ENCODE measurements around the gene PODNL1.
A peak's percentile ranks its signal among the peaks of the same experiment; 100 is the strongest.

The PODNL1 gene

DNA sequence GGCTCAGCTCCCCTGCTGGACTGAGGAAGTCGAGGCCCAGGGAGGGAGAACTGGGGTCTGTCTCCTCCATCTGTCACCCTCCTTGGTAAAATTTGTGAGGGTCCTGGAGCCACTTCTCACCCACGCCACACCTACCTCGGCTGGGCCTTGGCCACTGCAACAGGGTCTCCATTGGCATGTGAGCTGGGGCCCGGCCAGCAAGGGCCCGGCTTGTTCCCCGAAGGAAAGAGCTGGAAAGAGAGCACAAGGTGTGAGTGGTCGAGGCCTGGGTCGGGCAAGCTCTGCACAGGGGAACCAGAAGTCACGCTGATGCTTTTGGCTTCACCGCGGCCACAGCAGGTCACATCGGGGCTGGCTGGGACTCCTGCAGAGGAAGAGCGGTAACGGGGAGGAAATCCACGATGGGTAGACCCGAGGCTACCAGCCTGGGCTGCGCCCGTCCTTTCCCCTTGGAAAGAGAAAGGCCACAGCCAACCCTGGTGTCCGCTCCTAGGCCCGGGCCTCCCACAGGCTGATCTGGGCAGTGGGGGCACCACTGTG, 52.3 kb downstream of the PODNL1 start:
- no CpG with 5 or more reads among the region's 20 CpGs for WGBS (ENCODE audit: extremely low coverage, insufficient coverage, low lambda C conversion rate)
- DNase-seq = no peak
- H3K79me2 ChIP-seq (ENCODE audit: control insufficient read depth, insufficient read depth, low read length) = no peaks in the 10 kb centered on the region
- no peak overlapping the region for H4K5ac ChIP-seq (ENCODE audit: low read length)
- no peak overlapping the region for H3K27ac ChIP-seq (ENCODE audit: low read depth, low read length)
- H3K4ac ChIP-seq (ENCODE audit: low read depth, low read length) = no peak overlapping the region
- no peak overlapping the region for H3K56ac ChIP-seq (ENCODE audit: low read length)
- no peak overlapping the region for H3K4me3 ChIP-seq (ENCODE audit: low read length)
- H2BK120ac ChIP-seq (ENCODE audit: low read depth, low read length) = no peak overlapping the region
- H4K8ac ChIP-seq (ENCODE audit: low read depth, low read length) = no peak overlapping the region
- no peaks in the 10 kb centered on the region for H3K79me1 ChIP-seq (ENCODE audit: low read length)
- H3K9ac ChIP-seq (ENCODE audit: low read length) = no peak overlapping the region
- no peak overlapping the region for H2AK5ac ChIP-seq (ENCODE audit: low read length)
- H3K18ac ChIP-seq (ENCODE audit: low read length) = no peak overlapping the region
- no peaks in the 10 kb centered on the region for H3K27me3 ChIP-seq (ENCODE audit: insufficient read depth, low read length, poor library complexity)
- no peak overlapping the region for H2BK15ac ChIP-seq (replicated peaks; ENCODE audit: low read depth)
- H3K23ac ChIP-seq (ENCODE audit: low read length) = no peak overlapping the region
- H3K4me2 ChIP-seq (ENCODE audit: low read length) = no peak overlapping the region
- no peak overlapping the region for H2BK5ac ChIP-seq (ENCODE audit: low read length)
- peaks cover 2% of the 10 kb centered on the region for H3K4me1 ChIP-seq (ENCODE audit: control insufficient read depth, low read depth, low read length)
- H3K36me3 ChIP-seq (ENCODE audit: control insufficient read depth, insufficient read depth, low read length) = no peaks in the 10 kb centered on the region

DNA sequence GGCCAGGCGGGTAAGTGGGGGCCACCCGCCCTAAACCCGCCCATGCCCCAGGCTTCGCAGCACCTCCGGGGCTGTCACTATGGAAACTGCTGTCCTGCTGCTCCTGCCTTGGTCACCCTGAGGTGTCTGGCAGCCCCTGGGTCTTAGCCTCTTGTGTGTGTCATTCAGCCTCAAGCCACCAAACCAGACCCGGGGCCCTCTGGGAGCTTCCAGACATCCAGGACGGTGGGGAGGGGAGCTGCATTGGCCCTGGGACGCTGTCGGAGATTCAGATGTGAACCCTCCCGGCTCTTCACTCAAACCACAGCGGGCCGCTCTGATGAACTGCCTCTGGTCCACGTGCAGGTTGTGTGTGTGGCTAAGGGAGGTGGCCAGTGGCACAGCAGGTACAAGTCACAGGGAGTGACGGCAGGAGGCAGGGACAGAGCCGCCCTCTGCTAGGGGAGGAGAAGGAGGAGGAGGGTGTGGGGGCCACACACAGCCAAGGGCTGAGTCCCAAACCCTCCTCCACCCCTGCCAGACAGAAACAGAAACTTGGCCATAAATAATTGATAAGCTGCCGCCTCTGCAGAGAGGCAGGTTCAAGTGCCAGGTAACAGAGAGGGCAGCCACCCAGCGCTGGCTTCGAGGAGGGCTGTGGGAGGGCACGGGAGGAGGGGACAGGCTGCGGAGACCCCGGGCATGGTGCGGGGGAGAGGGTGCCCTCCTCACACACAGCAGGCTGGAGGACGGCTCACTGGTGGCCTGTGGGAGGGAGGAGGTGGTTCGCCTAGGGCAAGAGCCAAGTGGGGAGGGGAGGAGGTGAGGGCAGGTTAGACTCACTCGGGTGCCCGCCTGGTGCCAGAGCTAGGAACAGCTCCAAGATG, 53.3 kb downstream of the PODNL1 start:
- no peak overlapping the region for H2AK5ac ChIP-seq (ENCODE audit: low read length)
- no peak overlapping the region for H3K4me2 ChIP-seq (ENCODE audit: low read length)
- no peak overlapping the region for H3K18ac ChIP-seq (ENCODE audit: low read length)
- H3K23ac ChIP-seq (ENCODE audit: low read length) = no peak overlapping the region
- H3K9ac ChIP-seq (ENCODE audit: low read length) = no peak overlapping the region
- H3K36me3 ChIP-seq (ENCODE audit: control insufficient read depth, insufficient read depth, low read length) = no peaks in the 10 kb centered on the region
- peaks cover 6% of the 10 kb centered on the region for H3K4me1 ChIP-seq (ENCODE audit: control insufficient read depth, low read depth, low read length)
- no peak overlapping the region for H2BK15ac ChIP-seq (replicated peaks; ENCODE audit: low read depth)
- no CpG with 5 or more reads among the region's 26 CpGs for WGBS (ENCODE audit: extremely low coverage, insufficient coverage, low lambda C conversion rate)
- no peak overlapping the region for H2BK120ac ChIP-seq (ENCODE audit: low read depth, low read length)
- H3K79me1 ChIP-seq (ENCODE audit: low read length) = no peaks in the 10 kb centered on the region
- no peaks in the 10 kb centered on the region for H3K79me2 ChIP-seq (ENCODE audit: control insufficient read depth, insufficient read depth, low read length)
- no peak overlapping the region for H4K5ac ChIP-seq (ENCODE audit: low read length)
- H3K27ac ChIP-seq (ENCODE audit: low read depth, low read length) = no peak overlapping the region
- H3K4ac ChIP-seq (ENCODE audit: low read depth, low read length) = no peak overlapping the region
- no peak for DNase-seq
- H2BK5ac ChIP-seq (ENCODE audit: low read length) = no peak overlapping the region
- H3K27me3 ChIP-seq (ENCODE audit: insufficient read depth, low read length, poor library complexity) = no peaks in the 10 kb centered on the region
- H4K8ac ChIP-seq (ENCODE audit: low read depth, low read length) = no peak overlapping the region
- no peak overlapping the region for H3K4me3 ChIP-seq (ENCODE audit: low read length)
- no peak overlapping the region for H3K56ac ChIP-seq (ENCODE audit: low read length)

GRCh38 chr19:13883516-13884064, 54.6 kb downstream of the PODNL1 start:
- Histone ChIP-seq H3K4me2 (ENCODE audit: low read length) (no peak overlapping the region), H4K5ac (ENCODE audit: low read length) (no peak overlapping the region), H4K8ac (ENCODE audit: low read depth, low read length) (no peak overlapping the region), H2BK15ac (replicated peaks; ENCODE audit: low read depth) (no peak overlapping the region), H3K4me1 (ENCODE audit: control insufficient read depth, low read depth, low read length) (peaks cover 6% of the 10 kb centered on the region), H3K4me3 (ENCODE audit: low read length) (no peak overlapping the region), H3K4ac (ENCODE audit: low read depth, low read length) (no peak overlapping the region), H2BK120ac (ENCODE audit: low read depth, low read length) (no peak overlapping the region), H3K23ac (ENCODE audit: low read length) (no peak overlapping the region), H3K27me3 (ENCODE audit: insufficient read depth, low read length, poor library complexity) (no peaks in the 10 kb centered on the region), H3K36me3 (ENCODE audit: control insufficient read depth, insufficient read depth, low read length) (no peaks in the 10 kb centered on the region), H3K56ac (ENCODE audit: low read length) (peak overlapping the region; percentile 19), H3K27ac (ENCODE audit: low read depth, low read length) (no peak overlapping the region), H2AK5ac (ENCODE audit: low read length) (no peak overlapping the region), H3K18ac (ENCODE audit: low read length) (no peak overlapping the region), H3K79me1 (ENCODE audit: low read length) (no peaks in the 10 kb centered on the region), H2BK5ac (ENCODE audit: low read length) (no peak overlapping the region), H3K79me2 (ENCODE audit: control insufficient read depth, insufficient read depth, low read length) (no peaks in the 10 kb centered on the region), H3K9ac (ENCODE audit: low read length) (no peak overlapping the region)
- WGBS (ENCODE audit: extremely low coverage, insufficient coverage, low lambda C conversion rate) = no CpG with 5 or more reads among the region's 10 CpGs
- peak; percentile 78 for DNase-seq

DNA sequence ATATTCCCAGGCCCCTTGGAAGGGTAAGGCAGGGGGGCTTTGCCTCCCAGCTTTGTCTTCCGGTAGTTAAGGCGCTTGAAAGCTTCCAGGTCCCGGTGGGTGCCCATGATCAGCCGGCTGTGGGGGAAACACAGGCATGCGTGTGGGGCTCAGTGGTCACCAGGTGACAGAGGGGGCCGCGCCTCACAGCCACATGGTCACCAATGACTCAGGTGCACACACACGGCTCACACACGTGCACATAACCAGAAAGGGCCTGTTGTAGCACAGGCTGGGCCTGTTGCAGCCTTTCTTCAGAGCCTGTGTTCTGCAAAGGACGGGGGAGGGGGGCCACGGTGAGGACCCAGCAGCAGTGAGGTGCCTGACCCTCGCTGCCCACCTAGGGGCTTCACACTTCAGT, 55.4 kb downstream of the PODNL1 start:
- no peak overlapping the region for H4K8ac ChIP-seq (ENCODE audit: low read depth, low read length)
- WGBS (ENCODE audit: extremely low coverage, insufficient coverage, low lambda C conversion rate) = no CpG with 5 or more reads among the region's 12 CpGs
- H3K4me1 ChIP-seq (ENCODE audit: control insufficient read depth, low read depth, low read length) = peaks cover 6% of the 10 kb centered on the region
- no peak overlapping the region for H3K18ac ChIP-seq (ENCODE audit: low read length)
- H3K27me3 ChIP-seq (ENCODE audit: insufficient read depth, low read length, poor library complexity) = no peaks in the 10 kb centered on the region
- no peak overlapping the region for H3K4ac ChIP-seq (ENCODE audit: low read depth, low read length)
- H3K4me2 ChIP-seq (ENCODE audit: low read length) = no peak overlapping the region
- no peak overlapping the region for H3K56ac ChIP-seq (ENCODE audit: low read length)
- no peak overlapping the region for H2AK5ac ChIP-seq (ENCODE audit: low read length)
- H3K4me3 ChIP-seq (ENCODE audit: low read length) = no peak overlapping the region
- H3K36me3 ChIP-seq (ENCODE audit: control insufficient read depth, insufficient read depth, low read length) = no peaks in the 10 kb centered on the region
- H3K23ac ChIP-seq (ENCODE audit: low read length) = no peak overlapping the region
- no peak overlapping the region for H2BK120ac ChIP-seq (ENCODE audit: low read depth, low read length)
- H4K5ac ChIP-seq (ENCODE audit: low read length) = no peak overlapping the region
- DNase-seq = no peak
- H3K79me1 ChIP-seq (ENCODE audit: low read length) = no peaks in the 10 kb centered on the region
- H3K9ac ChIP-seq (ENCODE audit: low read length) = no peak overlapping the region
- no peak overlapping the region for H3K27ac ChIP-seq (ENCODE audit: low read depth, low read length)
- H2BK5ac ChIP-seq (ENCODE audit: low read length) = no peak overlapping the region
- no peaks in the 10 kb centered on the region for H3K79me2 ChIP-seq (ENCODE audit: control insufficient read depth, insufficient read depth, low read length)
- H2BK15ac ChIP-seq (replicated peaks; ENCODE audit: low read depth) = no peak overlapping the region

- Histone ChIP-seq H4K8ac (ENCODE audit: low read depth, low read length) (no peak overlapping the region), H2AK5ac (ENCODE audit: low read length) (no peak overlapping the region), H3K4me1 (ENCODE audit: control insufficient read depth, low read depth, low read length) (peaks cover 6% of the 10 kb centered on the region), H3K36me3 (ENCODE audit: control insufficient read depth, insufficient read depth, low read length) (no peaks in the 10 kb centered on the region), H3K27me3 (ENCODE audit: insufficient read depth, low read length, poor library complexity) (no peaks in the 10 kb centered on the region), H2BK15ac (replicated peaks; ENCODE audit: low read depth) (no peak overlapping the region), H3K79me1 (ENCODE audit: low read length) (no peaks in the 10 kb centered on the region), H3K23ac (ENCODE audit: low read length) (no peak overlapping the region), H3K27ac (ENCODE audit: low read depth, low read length) (no peak overlapping the region), H3K56ac (ENCODE audit: low read length) (peak overlapping the region; percentile 18), H3K79me2 (ENCODE audit: control insufficient read depth, insufficient read depth, low read length) (no peaks in the 10 kb centered on the region), H3K4me2 (ENCODE audit: low read length) (no peak overlapping the region), H3K9ac (ENCODE audit: low read length) (no peak overlapping the region), H2BK5ac (ENCODE audit: low read length) (no peak overlapping the region), H4K5ac (ENCODE audit: low read length) (no peak overlapping the region), H3K18ac (ENCODE audit: low read length) (no peak overlapping the region), H3K4me3 (ENCODE audit: low read length) (no peak overlapping the region), H2BK120ac (ENCODE audit: low read depth, low read length) (no peak overlapping the region), H3K4ac (ENCODE audit: low read depth, low read length) (no peak overlapping the region)
- no peak for DNase-seq
- no CpG with 5 or more reads among the region's 5 CpGs for WGBS (ENCODE audit: extremely low coverage, insufficient coverage, low lambda C conversion rate)
Observed at GRCh38 chr19:13882419-13882795, 55.8 kb downstream of the PODNL1 start.
